Endothelial cell of umbilical vein (primary cell): ENCODE results near the gene CLN6.

Experiments used
- EZH2 ChIP-seq: IDR thresholded peaks from 2 replicates; pipeline ENCODE4 v1.6.1; 2012; ENCODE audit warnings: borderline replicate concordance, low read depth, mild to moderate bottlenecking, moderate library complexity, low read length, inconsistent platforms; ENCODE audit not compliant: severe bottlenecking
- FOS ChIP-seq: IDR thresholded peaks from 2 replicates; pipeline ENCODE4 v1.6.1; 2011; ENCODE audit warnings: mild to moderate bottlenecking, low read length, moderate library complexity, borderline replicate concordance; ENCODE audit not compliant: insufficient read depth
- POLR2A ChIP-seq: IDR thresholded peaks from 2 replicates; pipeline ENCODE4 v1.6.1; 2012; ENCODE audit warnings: low read depth, mild to moderate bottlenecking, control low read depth, low read length
- TF ChIP-seq, protein P1 (sequence below), 2 donors: IDR thresholded peaks; 1 replicate in 1 of 2; 2 replicates in 1 of 2; pipeline ENCODE4 v1.5.1; 2011; ENCODE audit warnings: low read length in 2 of 2, mild to moderate bottlenecking in 2 of 2, moderate library complexity in 2 of 2, control low read depth in 1 of 2, inconsistent platforms in 1 of 2, low read depth in 1 of 2; ENCODE audit not compliant: insufficient read depth in 1 of 2; ENCODE audit errors: extremely low read depth in 1 of 2

DNA sequence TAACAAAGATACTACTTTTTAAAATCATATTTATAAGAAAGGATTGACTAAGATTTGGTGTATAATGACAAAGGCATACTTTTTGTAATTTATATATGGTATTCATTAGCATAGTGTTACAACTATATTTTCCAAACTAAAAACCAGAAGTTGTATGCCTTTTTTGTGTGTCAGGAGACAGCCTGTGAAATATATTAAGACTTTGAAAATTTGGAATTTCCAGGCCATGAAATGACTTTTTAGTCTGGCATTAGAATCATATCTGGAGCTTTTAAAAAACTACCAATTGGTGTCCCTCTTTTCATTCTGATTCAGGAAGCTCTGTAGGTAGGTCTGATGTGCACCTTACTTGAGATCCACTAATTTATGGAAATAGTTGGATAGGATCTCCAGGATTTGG lies 66.3 kb downstream of the CLN6 start:
- TF ChIP-seq, protein P1, sequence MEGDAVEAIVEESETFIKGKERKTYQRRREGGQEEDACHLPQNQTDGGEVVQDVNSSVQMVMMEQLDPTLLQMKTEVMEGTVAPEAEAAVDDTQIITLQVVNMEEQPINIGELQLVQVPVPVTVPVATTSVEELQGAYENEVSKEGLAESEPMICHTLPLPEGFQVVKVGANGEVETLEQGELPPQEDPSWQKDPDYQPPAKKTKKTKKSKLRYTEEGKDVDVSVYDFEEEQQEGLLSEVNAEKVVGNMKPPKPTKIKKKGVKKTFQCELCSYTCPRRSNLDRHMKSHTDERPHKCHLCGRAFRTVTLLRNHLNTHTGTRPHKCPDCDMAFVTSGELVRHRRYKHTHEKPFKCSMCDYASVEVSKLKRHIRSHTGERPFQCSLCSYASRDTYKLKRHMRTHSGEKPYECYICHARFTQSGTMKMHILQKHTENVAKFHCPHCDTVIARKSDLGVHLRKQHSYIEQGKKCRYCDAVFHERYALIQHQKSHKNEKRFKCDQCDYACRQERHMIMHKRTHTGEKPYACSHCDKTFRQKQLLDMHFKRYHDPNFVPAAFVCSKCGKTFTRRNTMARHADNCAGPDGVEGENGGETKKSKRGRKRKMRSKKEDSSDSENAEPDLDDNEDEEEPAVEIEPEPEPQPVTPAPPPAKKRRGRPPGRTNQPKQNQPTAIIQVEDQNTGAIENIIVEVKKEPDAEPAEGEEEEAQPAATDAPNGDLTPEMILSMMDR (IDR thresholded peaks at IDR 0.05; ENCODE audit: extremely low read depth in 1 of 2, insufficient read depth in 1 of 2, low read depth in 1 of 2, low read length in 2 of 2), result no peak
- TF ChIP-seq FOS, result no peak
- TF ChIP-seq EZH2, result no peak
- no peak for TF ChIP-seq POLR2A
